D341Med (cell line): Measurements from ENCODE around the gene DCAF11.

ENCODE experiments used
- DNase-seq: peaks from one replicate; pipeline ENCODE4 v3.0.0; 2012; ENCODE audit warnings: low spot score

The DCAF11 gene

GRCh38 chr14:24079491-24080141, 35.0 kb upstream of the DCAF11 start:
- DNase-seq = peak; percentile 83

- DNase-seq = no peak
Measured at GRCh38 chr14:24080142-24080530, 34.4 kb upstream of the DCAF11 start.

- peak; percentile 86 for DNase-seq
Measured at GRCh38 chr14:24080888-24081738, 33.5 kb upstream of the DCAF11 start.

- no peak for DNase-seq
Measured at GRCh38 chr14:24081739-24082211, 32.8 kb upstream of the DCAF11 start.

GRCh38 chr14:24082411-24083080, 32.0 kb upstream of the DCAF11 start:
- DNase-seq = no peak

GRCh38 chr14:24083462-24083861, 31.1 kb upstream of the DCAF11 start:
- no peak for DNase-seq

- DNase-seq = no peak
Measured at GRCh38 chr14:24084440-24084839, 30.1 kb upstream of the DCAF11 start.

GRCh38 chr14:24085215-24085614, 29.4 kb upstream of the DCAF11 start:
- peak; percentile 51 for DNase-seq

- DNase-seq = peak; percentile 75
Measured at GRCh38 chr14:24086193-24086955, 28.2 kb upstream of the DCAF11 start.

- no peak for DNase-seq
Measured at GRCh38 chr14:24087004-24087403, 27.6 kb upstream of the DCAF11 start.

GRCh38 chr14:24088095-24088494, 26.5 kb upstream of the DCAF11 start:
- no peak for DNase-seq

GRCh38 chr14:24089890-24090289, 24.7 kb upstream of the DCAF11 start:
- DNase-seq = no peak

GRCh38 chr14:24092110-24092504, 22.5 kb upstream of the DCAF11 start:
- no peak for DNase-seq

- no peak for DNase-seq
Measured at GRCh38 chr14:24092505-24093206, 21.9 kb upstream of the DCAF11 start.

GRCh38 chr14:24093207-24093900, 21.2 kb upstream of the DCAF11 start:
- DNase-seq = no peak

GRCh38 chr14:24093901-24094840, 20.4 kb upstream of the DCAF11 start, which contains the start of gene PCK2:
Gene PCK2 (plus strand): TSS chr14:24094311. CDS start chr14:24094406, 95 bp downstream.
- peak; percentile 96 for DNase-seq

GRCh38 chr14:24094841-24095270, 19.7 kb upstream of the DCAF11 start:
- DNase-seq = no peak

- DNase-seq = peak; percentile 68
Measured at GRCh38 chr14:24095271-24096068, 19.1 kb upstream of the DCAF11 start.
